NCI-H748 (cell line): ENCODE results near the gene UNK.
"Not testable (repeated sequence)": the region's sequence is repeated elsewhere in the genome, so short reads cannot be mapped to it uniquely, and the experiment has no call there.

Experiments used
- DNase-seq: peaks from one replicate; lab custom pipeline; 2025; ENCODE audit not compliant: unreplicated experiment; lab: John Stamatoyannopoulos, UW

Gene UNK

GRCh38 chr17:75869282-75870141 is 84.9 kb downstream of the UNK start:
- DNase-seq, result peak; percentile 13

DNA sequence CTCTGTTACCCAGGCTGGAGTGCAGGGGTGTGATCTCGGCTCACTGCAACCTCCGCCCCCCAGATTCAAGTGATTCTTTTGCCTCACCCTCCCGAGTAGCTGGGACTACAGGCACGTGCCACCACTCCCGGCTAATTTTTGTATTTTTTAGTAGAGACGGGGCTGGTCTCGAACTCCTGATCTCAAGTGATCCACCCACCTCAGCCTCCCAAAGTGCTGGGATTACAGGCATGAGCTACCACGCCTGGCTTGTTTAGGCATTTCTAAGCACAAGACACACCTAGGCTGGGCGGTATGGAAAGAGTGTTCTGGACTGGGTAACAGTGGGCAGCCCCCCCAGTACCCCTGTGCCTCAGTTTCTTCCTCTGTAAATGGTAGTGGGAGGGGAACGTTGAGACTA is 85.6 kb downstream of the UNK start:
- not testable (repeated sequence) for DNase-seq

GRCh38 chr17:75872434-75873351 is 88.1 kb downstream of the UNK start:
- DNase-seq, result peak; percentile 33

DNA sequence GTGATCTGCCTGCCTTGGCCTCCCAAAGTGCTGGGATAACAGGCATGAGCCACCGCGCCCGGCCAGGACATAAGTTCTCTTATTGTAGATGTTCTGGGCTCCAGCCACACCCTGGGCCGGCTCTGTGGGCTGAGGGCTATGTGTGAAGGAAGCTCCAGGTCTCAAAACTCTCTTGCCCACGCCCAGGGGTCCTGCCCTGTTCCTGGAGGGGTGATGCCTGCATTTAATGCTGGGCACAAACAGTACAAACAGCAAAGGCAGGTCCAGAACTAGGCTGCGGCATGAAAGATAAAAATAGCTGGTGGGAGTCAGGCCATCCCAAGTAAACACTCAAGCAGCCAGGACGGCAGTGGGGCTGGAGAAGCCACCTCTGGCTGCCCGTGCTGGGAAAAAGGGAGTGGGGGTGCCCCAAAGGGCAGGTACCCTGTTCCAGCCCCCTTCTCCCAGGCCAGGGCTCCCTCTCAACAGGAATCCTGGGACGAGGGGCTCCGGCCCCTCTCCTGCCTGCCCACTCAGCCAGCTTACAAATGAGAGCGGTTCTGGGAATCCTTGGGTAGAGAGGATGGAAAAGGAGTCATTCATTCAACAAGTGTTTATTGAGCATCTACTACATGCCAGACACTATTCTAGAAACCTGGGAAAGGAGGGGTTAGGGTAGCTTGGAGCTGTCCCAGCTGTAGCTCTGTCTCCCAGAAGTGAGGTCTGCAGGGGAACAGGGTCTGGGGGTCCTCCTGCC is 89.1 kb downstream of the UNK start:
- no peak for DNase-seq

DNA sequence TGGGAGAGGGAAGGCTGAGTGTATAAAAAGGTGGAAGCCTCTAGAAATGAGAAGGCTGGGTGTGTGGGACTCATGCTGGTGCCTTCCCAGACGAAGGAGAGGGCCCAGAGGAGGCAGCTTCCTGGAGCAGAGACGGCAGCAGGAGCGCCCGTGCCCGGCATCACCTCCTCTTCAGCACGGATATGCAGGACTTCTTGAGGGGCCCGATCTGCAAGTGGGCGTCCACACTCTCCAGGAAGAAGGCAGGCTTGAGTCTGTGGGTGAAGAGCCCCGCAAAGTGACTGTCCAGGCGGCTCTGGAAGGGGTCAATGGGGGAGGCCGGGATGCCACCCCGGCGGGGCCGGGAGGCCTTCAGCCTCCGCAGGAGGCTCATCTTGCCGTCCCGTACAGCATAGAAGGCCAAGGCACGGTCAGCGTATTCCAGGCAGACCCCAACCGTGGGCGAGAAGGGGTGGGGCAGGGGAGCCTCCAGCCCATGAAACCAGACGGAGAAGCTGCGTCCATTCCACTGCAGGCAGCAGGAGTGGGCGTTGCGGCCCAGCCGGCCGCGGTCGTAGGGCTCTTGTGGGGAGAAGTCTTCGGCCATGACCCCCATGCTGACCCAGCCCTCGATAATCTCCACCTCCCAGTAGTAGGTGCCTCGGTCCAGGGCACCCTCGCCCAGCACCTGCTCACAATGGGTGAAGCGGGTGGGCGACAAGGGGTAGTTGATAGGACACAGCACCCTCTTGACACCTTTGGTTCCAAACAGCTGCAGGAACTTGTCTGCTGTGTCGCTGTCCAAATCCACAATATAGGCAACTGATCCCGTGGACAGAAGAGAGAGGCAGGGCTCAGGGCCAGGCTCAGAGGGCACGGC is 89.9 kb downstream of the UNK start:
- no peak for DNase-seq
